GM23338 (cell line): ENCODE results near the gene ATP6V0E2. TPM values are rescaled to one million over a fixed set of nuclear protein-coding genes. Genes with fewer than 3 reads are reported as not detected.

Source experiments
- ATAC-seq: fragments of 200-7000 bp; cut with Tn5 transposase; 3 replicates; pipeline ENCODE4 v1.9.1; 2020
- DNase-seq: peaks from one replicate; pipeline ENCODE4 v3.0.0-alpha.2; 2015; ENCODE audit warnings: low spot score
- H2AFZ ChIP-seq: fragments of 200-600 bp; sonication (generic); 2 replicates; pipeline ENCODE4 v1.8.0; 2016; ENCODE audit warnings: antibody characterized with exemption, mild to moderate bottlenecking, moderate library complexity
- H3F3A ChIP-seq: fragments of 200-600 bp; sonication (generic); replicated peaks from 2 replicates; pipeline ENCODE4 v1.8.0; 2017; ENCODE audit warnings: antibody characterized with exemption, mixed run types, low read depth
- H3K27ac ChIP-seq: fragments of 200-600 bp; sonication (generic); 2 replicates; pipeline ENCODE4 v1.6.1; 2016; ENCODE audit warnings: low read depth
- H3K27me3 ChIP-seq: fragments of 200-600 bp; sonication (generic); 2 replicates; pipeline ENCODE4 v1.8.0; 2016; ENCODE audit warnings: mild to moderate bottlenecking, mixed run types, moderate library complexity; ENCODE audit not compliant: insufficient read depth
- H3K36me3 ChIP-seq: fragments of 200-600 bp; sonication (generic); 2 replicates; pipeline ENCODE4 v1.8.0; 2016; ENCODE audit warnings: mild to moderate bottlenecking; ENCODE audit not compliant: insufficient read depth
- H3K4me1 ChIP-seq: fragments of 200-600 bp; sonication (generic); 2 replicates; pipeline ENCODE4 v1.8.0; 2016; ENCODE audit warnings: mild to moderate bottlenecking, moderate library complexity; ENCODE audit not compliant: insufficient read depth
- H3K4me2 ChIP-seq: fragments of 200-600 bp; sonication (generic); 2 replicates; pipeline ENCODE4 v1.7.1; 2017; ENCODE audit warnings: mixed run types
- H3K4me3 ChIP-seq: fragments of 200-600 bp; sonication (generic); 2 replicates; pipeline ENCODE4 v1.6.1; 2016; ENCODE audit warnings: mixed run types
- H3K79me2 ChIP-seq: fragments of 200-600 bp; sonication (generic); replicated peaks from 2 replicates; pipeline ENCODE4 v1.8.0; 2017; ENCODE audit warnings: mild to moderate bottlenecking; ENCODE audit not compliant: insufficient read depth
- H3K9me2 ChIP-seq: fragments of 200-600 bp; sonication (generic); 2 replicates; pipeline ENCODE4 v1.8.0; 2017; ENCODE audit not compliant: insufficient read depth
- H4K20me1 ChIP-seq: fragments of 200-600 bp; sonication (generic); replicated peaks from 2 replicates; pipeline ENCODE4 v1.8.0; 2017; ENCODE audit warnings: mild to moderate bottlenecking; ENCODE audit not compliant: insufficient read depth
- H3K27ac Mint-ChIP-seq: 2 replicates; pipeline ENCODE4 v1.8.0; 2020; ENCODE audit warnings: inconsistent platforms, mild to moderate bottlenecking, moderate library complexity, mixed read lengths
- H3K27me3 Mint-ChIP-seq: 3 replicates; pipeline ENCODE4 v1.8.0; 2022; ENCODE audit warnings: low read depth, mild to moderate bottlenecking, moderate library complexity, mixed read lengths, inconsistent platforms; ENCODE audit not compliant: insufficient read depth, poor library complexity
- H3K36me3 Mint-ChIP-seq: 3 replicates; pipeline ENCODE4 v1.8.0; 2021; ENCODE audit warnings: low read depth, mild to moderate bottlenecking, inconsistent platforms, moderate library complexity, mixed read lengths
- H3K4me1 Mint-ChIP-seq: 3 replicates; pipeline ENCODE4 v1.8.0; 2020; ENCODE audit warnings: mild to moderate bottlenecking, inconsistent platforms, mixed read lengths
- H3K4me3 Mint-ChIP-seq: 3 replicates; pipeline ENCODE4 v1.8.0; 2021; ENCODE audit warnings: moderate library complexity, mild to moderate bottlenecking, inconsistent platforms, mixed read lengths
- H3K9me3 Mint-ChIP-seq: 3 replicates; pipeline ENCODE4 v1.8.0; 2020; ENCODE audit warnings: moderate library complexity, mild to moderate bottlenecking, inconsistent platforms, mixed read lengths
- CREB1 ChIP-seq: fragments of 250-450 bp; sonication (Bioruptor Pico); IDR thresholded peaks from 2 replicates; pipeline ENCODE4 v1.5.0; 2020; ENCODE audit warnings: low read depth, mild to moderate bottlenecking, moderate library complexity
- EZH2 ChIP-seq: fragments of 200-600 bp; sonication (generic); IDR thresholded peaks from one replicate; pipeline ENCODE4 v1.8.0; 2017; ENCODE audit warnings: antibody characterized with exemption, mild to moderate bottlenecking, low read depth; ENCODE audit not compliant: unreplicated experiment
- EZH2phosphoT487 ChIP-seq: fragments of 200-600 bp; sonication (generic); IDR thresholded peaks from one replicate; pipeline ENCODE4 v1.8.1; 2018; ENCODE audit warnings: antibody characterized with exemption; ENCODE audit not compliant: unreplicated experiment
- JUNB ChIP-seq: IDR thresholded peaks from one replicate; pipeline ENCODE4 v1.6.1; 2016; ENCODE audit warnings: antibody characterized with exemption; ENCODE audit not compliant: unreplicated experiment
- NANOG ChIP-seq: IDR thresholded peaks from 2 replicates; pipeline ENCODE4 v1.6.1; 2016; ENCODE audit warnings: antibody characterized with exemption, borderline replicate concordance
- POLR2AphosphoS5 ChIP-seq: IDR thresholded peaks from 2 replicates; pipeline ENCODE4 v1.6.1; 2016; ENCODE audit warnings: antibody characterized with exemption, low read depth
- STAT1 ChIP-seq: IDR thresholded peaks from one replicate; pipeline ENCODE4 v1.6.1; 2016; ENCODE audit warnings: antibody characterized with exemption; ENCODE audit not compliant: unreplicated experiment
- ZNF114 ChIP-seq: fragments of 250-450 bp; sonication (Bioruptor Pico); IDR thresholded peaks from 2 replicates; pipeline ENCODE4 v1.5.0; 2020; ENCODE audit warnings: mild to moderate bottlenecking, moderate library complexity
- ZNF331 ChIP-seq: fragments of 250-450 bp; sonication (Bioruptor Pico); IDR thresholded peaks from 2 replicates; pipeline ENCODE4 v1.5.0; 2020; ENCODE audit warnings: low read depth, mild to moderate bottlenecking, moderate library complexity
- polyA plus RNA-seq: library from polyadenylated mRNA; unstranded; fragments of >200 nt; fragmentation: Nextera tagmentation; extraction: Ambion mirVana; gene quantifications from 2 replicates; pipeline ENCODE4 v1.2.1, GENCODE V29; 2016
- total RNA-seq: library from RNA; depleted of rRNA; stranded (reverse); fragments of >200 nt; shearing (Covaris generic); gene quantifications from 2 replicates; pipeline ENCODE4 v1.2.3, GENCODE V29; 2014
- TF ChIP-seq, protein P1 (sequence below): fragments of 250-450 bp; sonication (Bioruptor Pico); IDR thresholded peaks from 2 replicates; pipeline ENCODE4 v1.5.0; 2020; ENCODE audit warnings: mild to moderate bottlenecking, moderate library complexity
- TF ChIP-seq, protein P2 (sequence below): IDR thresholded peaks from 2 replicates; pipeline ENCODE4 v1.6.1; 2016; ENCODE audit warnings: antibody characterized with exemption
- TF ChIP-seq, protein P3 (sequence below), 2 experiments: fragments of 200-600 bp in 1 of 2; sonication (generic) in 1 of 2; conservative IDR thresholded peaks; 2 replicates each; pipeline versions ENCODE4 v1.5.1 to v1.6.1; 2016 to 2017; ENCODE audit warnings: antibody characterized with exemption in 2 of 2, low read depth in 2 of 2, mild to moderate bottlenecking in 2 of 2, moderate library complexity in 1 of 2
- TF ChIP-seq, protein P4 (sequence below): IDR thresholded peaks from one replicate; pipeline ENCODE4 v1.6.1; 2018; ENCODE audit warnings: antibody characterized with exemption; ENCODE audit not compliant: unreplicated experiment

ATP6V0E2 gene
- total and polyA plus RNA-seq, 2 experiments from 2014 or later: 15.6 to 34.7 TPM

DNA sequence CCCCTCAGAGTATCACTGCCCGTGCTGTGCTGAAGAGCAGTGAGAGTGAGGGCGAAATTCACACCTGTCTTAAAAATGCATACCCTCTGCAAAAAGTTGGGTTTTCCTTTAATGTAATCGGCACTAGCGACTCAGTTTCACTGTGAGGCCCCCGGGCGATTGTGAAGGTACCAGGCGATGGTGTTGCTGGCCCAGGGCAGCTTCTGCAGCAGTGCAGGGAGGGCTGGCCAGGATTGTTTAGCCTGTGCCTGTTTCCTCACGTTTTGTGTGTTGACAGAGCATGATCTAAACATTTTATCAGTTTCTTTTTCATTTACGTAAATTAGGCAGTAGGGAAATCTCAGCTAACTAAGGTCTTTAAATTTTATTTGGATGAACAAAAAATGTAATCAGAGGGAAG is 22.3 kb upstream of the ATP6V0E2 start:
- Histone ChIP-seq H3K79me2 (no peaks in the 10 kb centered on the region), H3F3A (0 out of 2 replicates have a peak, but pooled peaks cover 3% of the 10 kb centered on the region), H3K36me3 (no peaks in the 10 kb centered on the region), H2AFZ (no peak overlapping the region), H3K4me1 (peaks cover 24% of the 10 kb centered on the region), H3K9me2 (no peaks in the 10 kb centered on the region), H3K4me2 (no peak overlapping the region), H3K27ac (no peak overlapping the region), H4K20me1 (no peaks in the 10 kb centered on the region; the same call in 1 of the 2 replicates), H3K27me3 (no peaks in the 10 kb centered on the region), H3K4me3 (no peak overlapping the region)
- Mint-ChIP-seq H3K4me1 (peaks cover 35% of the 10 kb centered on the region), H3K27ac (no peak overlapping the region), H3K4me3 (no peak overlapping the region), H3K27me3 (peaks cover 12% of the 10 kb centered on the region), H3K36me3 (no peaks in the 10 kb centered on the region), H3K9me3 (no peaks in the 10 kb centered on the region)
- ATAC-seq: no peak
- TF ChIP-seq, protein P1, sequence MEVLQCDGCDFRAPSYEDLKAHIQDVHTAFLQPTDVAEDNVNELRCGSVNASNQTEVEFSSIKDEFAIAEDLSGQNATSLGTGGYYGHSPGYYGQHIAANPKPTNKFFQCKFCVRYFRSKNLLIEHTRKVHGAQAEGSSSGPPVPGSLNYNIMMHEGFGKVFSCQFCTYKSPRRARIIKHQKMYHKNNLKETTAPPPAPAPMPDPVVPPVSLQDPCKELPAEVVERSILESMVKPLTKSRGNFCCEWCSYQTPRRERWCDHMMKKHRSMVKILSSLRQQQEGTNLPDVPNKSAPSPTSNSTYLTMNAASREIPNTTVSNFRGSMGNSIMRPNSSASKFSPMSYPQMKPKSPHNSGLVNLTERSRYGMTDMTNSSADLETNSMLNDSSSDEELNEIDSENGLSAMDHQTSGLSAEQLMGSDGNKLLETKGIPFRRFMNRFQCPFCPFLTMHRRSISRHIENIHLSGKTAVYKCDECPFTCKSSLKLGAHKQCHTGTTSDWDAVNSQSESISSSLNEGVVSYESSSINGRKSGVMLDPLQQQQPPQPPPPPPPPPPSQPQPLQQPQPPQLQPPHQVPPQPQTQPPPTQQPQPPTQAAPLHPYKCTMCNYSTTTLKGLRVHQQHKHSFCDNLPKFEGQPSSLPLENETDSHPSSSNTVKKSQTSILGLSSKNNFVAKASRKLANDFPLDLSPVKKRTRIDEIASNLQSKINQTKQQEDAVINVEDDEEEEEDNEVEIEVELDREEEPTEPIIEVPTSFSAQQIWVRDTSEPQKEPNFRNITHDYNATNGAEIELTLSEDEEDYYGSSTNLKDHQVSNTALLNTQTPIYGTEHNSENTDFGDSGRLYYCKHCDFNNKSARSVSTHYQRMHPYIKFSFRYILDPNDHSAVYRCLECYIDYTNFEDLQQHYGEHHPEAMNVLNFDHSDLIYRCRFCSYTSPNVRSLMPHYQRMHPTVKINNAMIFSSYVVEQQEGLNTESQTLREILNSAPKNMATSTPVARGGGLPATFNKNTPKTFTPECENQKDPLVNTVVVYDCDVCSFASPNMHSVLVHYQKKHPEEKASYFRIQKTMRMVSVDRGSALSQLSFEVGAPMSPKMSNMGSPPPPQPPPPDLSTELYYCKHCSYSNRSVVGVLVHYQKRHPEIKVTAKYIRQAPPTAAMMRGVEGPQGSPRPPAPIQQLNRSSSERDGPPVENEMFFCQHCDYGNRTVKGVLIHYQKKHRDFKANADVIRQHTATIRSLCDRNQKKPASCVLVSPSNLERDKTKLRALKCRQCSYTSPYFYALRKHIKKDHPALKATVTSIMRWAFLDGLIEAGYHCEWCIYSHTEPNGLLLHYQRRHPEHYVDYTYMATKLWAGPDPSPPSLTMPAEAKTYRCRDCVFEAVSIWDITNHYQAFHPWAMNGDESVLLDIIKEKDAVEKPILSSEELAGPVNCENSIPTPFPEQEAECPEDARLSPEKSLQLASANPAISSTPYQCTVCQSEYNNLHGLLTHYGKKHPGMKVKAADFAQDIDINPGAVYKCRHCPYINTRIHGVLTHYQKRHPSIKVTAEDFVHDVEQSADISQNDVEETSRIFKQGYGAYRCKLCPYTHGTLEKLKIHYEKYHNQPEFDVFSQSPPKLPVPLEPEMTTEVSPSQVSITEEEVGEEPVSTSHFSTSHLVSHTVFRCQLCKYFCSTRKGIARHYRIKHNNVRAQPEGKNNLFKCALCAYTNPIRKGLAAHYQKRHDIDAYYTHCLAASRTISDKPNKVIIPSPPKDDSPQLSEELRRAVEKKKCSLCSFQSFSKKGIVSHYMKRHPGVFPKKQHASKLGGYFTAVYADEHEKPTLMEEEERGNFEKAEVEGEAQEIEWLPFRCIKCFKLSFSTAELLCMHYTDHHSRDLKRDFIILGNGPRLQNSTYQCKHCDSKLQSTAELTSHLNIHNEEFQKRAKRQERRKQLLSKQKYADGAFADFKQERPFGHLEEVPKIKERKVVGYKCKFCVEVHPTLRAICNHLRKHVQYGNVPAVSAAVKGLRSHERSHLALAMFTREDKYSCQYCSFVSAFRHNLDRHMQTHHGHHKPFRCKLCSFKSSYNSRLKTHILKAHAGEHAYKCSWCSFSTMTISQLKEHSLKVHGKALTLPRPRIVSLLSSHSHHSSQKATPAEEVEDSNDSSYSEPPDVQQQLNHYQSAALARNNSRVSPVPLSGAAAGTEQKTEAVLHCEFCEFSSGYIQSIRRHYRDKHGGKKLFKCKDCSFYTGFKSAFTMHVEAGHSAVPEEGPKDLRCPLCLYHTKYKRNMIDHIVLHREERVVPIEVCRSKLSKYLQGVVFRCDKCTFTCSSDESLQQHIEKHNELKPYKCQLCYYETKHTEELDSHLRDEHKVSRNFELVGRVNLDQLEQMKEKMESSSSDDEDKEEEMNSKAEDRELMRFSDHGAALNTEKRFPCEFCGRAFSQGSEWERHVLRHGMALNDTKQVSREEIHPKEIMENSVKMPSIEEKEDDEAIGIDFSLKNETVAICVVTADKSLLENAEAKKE (CRISPR knock-in tag): no peak
- TF ChIP-seq POLR2AphosphoS5: no peak
- TF ChIP-seq CREB1 (CRISPR knock-in tag): no peak
- TF ChIP-seq ZNF114: no peak
- TF ChIP-seq, protein P2, sequence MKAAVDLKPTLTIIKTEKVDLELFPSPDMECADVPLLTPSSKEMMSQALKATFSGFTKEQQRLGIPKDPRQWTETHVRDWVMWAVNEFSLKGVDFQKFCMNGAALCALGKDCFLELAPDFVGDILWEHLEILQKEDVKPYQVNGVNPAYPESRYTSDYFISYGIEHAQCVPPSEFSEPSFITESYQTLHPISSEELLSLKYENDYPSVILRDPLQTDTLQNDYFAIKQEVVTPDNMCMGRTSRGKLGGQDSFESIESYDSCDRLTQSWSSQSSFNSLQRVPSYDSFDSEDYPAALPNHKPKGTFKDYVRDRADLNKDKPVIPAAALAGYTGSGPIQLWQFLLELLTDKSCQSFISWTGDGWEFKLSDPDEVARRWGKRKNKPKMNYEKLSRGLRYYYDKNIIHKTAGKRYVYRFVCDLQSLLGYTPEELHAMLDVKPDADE: no peak
- TF ChIP-seq, protein P3, sequence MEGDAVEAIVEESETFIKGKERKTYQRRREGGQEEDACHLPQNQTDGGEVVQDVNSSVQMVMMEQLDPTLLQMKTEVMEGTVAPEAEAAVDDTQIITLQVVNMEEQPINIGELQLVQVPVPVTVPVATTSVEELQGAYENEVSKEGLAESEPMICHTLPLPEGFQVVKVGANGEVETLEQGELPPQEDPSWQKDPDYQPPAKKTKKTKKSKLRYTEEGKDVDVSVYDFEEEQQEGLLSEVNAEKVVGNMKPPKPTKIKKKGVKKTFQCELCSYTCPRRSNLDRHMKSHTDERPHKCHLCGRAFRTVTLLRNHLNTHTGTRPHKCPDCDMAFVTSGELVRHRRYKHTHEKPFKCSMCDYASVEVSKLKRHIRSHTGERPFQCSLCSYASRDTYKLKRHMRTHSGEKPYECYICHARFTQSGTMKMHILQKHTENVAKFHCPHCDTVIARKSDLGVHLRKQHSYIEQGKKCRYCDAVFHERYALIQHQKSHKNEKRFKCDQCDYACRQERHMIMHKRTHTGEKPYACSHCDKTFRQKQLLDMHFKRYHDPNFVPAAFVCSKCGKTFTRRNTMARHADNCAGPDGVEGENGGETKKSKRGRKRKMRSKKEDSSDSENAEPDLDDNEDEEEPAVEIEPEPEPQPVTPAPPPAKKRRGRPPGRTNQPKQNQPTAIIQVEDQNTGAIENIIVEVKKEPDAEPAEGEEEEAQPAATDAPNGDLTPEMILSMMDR (conservative IDR thresholded peaks at IDR 0.05; ENCODE audit: low read depth in 2 of 2): no peak
- TF ChIP-seq EZH2: no peak
- no peak for TF ChIP-seq EZH2phosphoT487
- TF ChIP-seq, protein P4, sequence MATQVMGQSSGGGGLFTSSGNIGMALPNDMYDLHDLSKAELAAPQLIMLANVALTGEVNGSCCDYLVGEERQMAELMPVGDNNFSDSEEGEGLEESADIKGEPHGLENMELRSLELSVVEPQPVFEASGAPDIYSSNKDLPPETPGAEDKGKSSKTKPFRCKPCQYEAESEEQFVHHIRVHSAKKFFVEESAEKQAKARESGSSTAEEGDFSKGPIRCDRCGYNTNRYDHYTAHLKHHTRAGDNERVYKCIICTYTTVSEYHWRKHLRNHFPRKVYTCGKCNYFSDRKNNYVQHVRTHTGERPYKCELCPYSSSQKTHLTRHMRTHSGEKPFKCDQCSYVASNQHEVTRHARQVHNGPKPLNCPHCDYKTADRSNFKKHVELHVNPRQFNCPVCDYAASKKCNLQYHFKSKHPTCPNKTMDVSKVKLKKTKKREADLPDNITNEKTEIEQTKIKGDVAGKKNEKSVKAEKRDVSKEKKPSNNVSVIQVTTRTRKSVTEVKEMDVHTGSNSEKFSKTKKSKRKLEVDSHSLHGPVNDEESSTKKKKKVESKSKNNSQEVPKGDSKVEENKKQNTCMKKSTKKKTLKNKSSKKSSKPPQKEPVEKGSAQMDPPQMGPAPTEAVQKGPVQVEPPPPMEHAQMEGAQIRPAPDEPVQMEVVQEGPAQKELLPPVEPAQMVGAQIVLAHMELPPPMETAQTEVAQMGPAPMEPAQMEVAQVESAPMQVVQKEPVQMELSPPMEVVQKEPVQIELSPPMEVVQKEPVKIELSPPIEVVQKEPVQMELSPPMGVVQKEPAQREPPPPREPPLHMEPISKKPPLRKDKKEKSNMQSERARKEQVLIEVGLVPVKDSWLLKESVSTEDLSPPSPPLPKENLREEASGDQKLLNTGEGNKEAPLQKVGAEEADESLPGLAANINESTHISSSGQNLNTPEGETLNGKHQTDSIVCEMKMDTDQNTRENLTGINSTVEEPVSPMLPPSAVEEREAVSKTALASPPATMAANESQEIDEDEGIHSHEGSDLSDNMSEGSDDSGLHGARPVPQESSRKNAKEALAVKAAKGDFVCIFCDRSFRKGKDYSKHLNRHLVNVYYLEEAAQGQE: no peak
- TF ChIP-seq NANOG: no peak
- no peak for TF ChIP-seq STAT1
- TF ChIP-seq ZNF331 (CRISPR knock-in tag): no peak
- TF ChIP-seq JUNB: no peak
- DNase-seq: no peak
